ENCODE data around the gene CAMK2B. TPM values are rescaled to one million over a fixed set of nuclear protein-coding genes. Genes with fewer than 3 reads are reported as not detected.
A peak's percentile ranks its signal among the peaks of the same experiment; 100 is the strongest.

CAMK2B gene
- total and polyA plus RNA-seq, 12 donors = 0.25 to 82.3 (median 6.5) TPM; not detected in 2

DNA sequence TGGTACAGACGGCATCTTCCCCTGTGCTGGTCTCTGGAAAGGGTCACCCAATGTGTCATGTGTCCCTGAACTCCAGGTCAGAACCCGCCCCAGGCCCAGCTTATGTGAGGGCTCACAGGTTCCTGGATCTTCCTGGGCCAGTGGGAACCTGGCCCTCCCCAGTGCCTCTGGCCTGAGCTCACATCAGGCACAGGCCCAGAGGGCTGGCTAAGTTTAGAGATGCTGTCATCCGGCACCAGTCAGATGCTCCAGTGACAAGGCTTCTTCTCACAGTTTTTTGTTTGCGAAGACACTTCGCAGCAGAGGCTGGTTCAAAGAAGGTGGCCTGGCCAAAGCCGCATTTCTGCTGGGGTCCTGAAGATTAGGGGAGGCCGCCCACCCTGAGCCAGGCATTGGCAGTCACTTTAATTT lies 11.8 kb downstream of the CAMK2B start:
- WGBS, 4 donors = 91 to 97% (median 93%) methylated on average over 5 to 7 of the region's 7 CpGs
- H3K9me3 ChIP-seq (replicated peaks in 1 of 3) = no peaks in the 10 kb centered on the region
- H3K4me1 ChIP-seq (replicated peaks in 1 of 2) = peaks cover 6 to 13% of the 10 kb centered on the region in 2 donors
- TF ChIP-seq, protein P1, sequence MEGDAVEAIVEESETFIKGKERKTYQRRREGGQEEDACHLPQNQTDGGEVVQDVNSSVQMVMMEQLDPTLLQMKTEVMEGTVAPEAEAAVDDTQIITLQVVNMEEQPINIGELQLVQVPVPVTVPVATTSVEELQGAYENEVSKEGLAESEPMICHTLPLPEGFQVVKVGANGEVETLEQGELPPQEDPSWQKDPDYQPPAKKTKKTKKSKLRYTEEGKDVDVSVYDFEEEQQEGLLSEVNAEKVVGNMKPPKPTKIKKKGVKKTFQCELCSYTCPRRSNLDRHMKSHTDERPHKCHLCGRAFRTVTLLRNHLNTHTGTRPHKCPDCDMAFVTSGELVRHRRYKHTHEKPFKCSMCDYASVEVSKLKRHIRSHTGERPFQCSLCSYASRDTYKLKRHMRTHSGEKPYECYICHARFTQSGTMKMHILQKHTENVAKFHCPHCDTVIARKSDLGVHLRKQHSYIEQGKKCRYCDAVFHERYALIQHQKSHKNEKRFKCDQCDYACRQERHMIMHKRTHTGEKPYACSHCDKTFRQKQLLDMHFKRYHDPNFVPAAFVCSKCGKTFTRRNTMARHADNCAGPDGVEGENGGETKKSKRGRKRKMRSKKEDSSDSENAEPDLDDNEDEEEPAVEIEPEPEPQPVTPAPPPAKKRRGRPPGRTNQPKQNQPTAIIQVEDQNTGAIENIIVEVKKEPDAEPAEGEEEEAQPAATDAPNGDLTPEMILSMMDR (IDR thresholded peaks at IDR 0.05) = no peak
- TF ChIP-seq POLR2A (IDR thresholded peaks at IDR 0.05) = no peak
- H3K27ac ChIP-seq = no peak overlapping the region
- no peaks in the 10 kb centered on the region for H3K27me3 ChIP-seq
- peak in 1 of 7 donors; percentile 46 for DNase-seq
- no peak overlapping the region for H3K4me3 ChIP-seq
- intact Hi-C loops (cut with DNase I) = no loop called here
- no peaks in the 10 kb centered on the region for H3K36me3 ChIP-seq (replicated peaks in 1 of 2)

DNA sequence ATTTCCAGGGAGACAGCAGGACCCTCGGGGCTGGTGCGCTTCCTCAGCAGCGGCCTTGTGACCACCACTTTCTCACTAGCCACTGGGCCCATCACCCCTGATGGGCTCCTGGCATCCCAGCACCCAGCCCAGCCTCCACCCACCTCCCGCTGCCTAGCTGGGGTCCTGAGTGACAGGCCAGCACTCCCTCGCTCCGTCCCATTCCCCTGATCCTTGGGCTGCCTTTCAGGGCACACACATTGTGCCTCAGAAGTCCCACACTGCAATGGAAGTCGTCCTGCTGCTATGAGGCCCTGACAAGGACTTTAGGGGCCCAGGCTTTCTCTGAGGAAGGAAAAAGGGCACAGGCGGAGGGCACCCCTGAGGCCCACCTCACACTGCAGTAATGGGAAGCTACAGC lies 12.4 kb downstream of the CAMK2B start:
- no peak overlapping the region for H3K27ac ChIP-seq
- H3K4me3 ChIP-seq = no peak overlapping the region
- no peaks in the 10 kb centered on the region for H3K36me3 ChIP-seq (replicated peaks in 1 of 2)
- peaks cover 6 to 13% of the 10 kb centered on the region in 2 donors for H3K4me1 ChIP-seq (replicated peaks in 1 of 2)
- no peak for DNase-seq
- WGBS, 4 donors = 92 to 97% (median 93%) methylated on average over 7 to 8 of the region's 8 CpGs
- TF ChIP-seq, protein P1 (IDR thresholded peaks at IDR 0.05) = no peak
- TF ChIP-seq POLR2A (IDR thresholded peaks at IDR 0.05) = no peak
- H3K27me3 ChIP-seq = no peaks in the 10 kb centered on the region
- intact Hi-C loops (cut with DNase I) = no loop called here
- no peaks in the 10 kb centered on the region for H3K9me3 ChIP-seq (replicated peaks in 1 of 3)

DNA sequence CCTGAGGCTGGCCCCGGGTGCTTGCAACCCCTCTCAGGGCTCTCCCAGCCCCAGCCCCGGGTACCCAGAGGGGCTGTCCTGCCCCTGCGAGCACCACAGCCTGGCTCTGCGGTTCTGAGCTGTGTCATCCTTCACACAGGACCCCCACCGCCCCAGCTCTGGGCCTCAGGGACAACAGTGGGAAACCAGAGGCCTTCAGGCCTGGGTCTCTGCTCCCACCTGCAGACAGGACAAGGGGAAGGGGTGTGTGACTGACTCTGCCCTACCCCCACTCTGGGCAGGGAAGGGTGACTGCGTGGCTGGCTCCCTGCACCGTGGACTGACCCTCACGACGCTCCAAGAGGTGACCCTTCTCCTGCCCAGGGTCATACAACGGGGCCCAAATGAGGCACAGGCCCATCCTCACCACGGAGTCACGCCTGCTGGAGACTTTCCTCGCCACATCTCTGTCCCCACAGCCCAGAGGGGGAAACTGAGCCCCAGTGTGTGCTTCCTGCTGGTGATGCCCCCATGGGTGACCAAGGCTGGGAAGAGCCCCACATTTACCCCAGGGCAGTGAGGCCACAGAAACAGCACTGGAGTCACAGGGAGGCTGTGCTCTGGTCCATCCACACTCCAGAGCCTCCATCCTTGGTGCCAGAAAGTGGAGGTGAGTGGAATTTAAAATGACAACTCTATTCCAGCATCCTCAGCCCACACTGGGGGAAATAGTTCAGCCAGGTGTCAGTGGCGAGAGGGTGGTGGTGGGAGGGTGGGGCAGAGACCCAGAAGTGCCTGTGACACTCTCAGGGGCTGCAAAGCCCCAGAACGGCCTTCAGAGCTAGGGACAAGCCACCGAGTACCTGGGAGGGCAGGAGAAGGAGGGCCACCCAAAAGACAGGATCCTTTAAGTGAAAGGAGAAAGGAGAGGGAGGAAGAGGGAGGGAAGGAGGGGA lies 13.6 kb downstream of the CAMK2B start:
- no peak overlapping the region for H3K4me3 ChIP-seq
- intact Hi-C loops (cut with DNase I) = no loop called here
- peak in 1 of 7 donors; percentile 41 for DNase-seq
- H3K27me3 ChIP-seq = no peaks in the 10 kb centered on the region
- TF ChIP-seq POLR2A (IDR thresholded peaks at IDR 0.05) = no peak
- TF ChIP-seq, protein P1 (IDR thresholded peaks at IDR 0.05) = no peak
- H3K27ac ChIP-seq = no peak overlapping the region
- 91 to 93% (median 92%) methylated on average over 9 to 16 of the region's 16 CpGs for WGBS, 4 donors
- no peaks in the 10 kb centered on the region for H3K36me3 ChIP-seq (replicated peaks in 1 of 2)
- peaks cover 6 to 13% of the 10 kb centered on the region in 2 donors for H3K4me1 ChIP-seq (replicated peaks in 1 of 2)
- H3K9me3 ChIP-seq (replicated peaks in 1 of 3) = no peaks in the 10 kb centered on the region

DNA sequence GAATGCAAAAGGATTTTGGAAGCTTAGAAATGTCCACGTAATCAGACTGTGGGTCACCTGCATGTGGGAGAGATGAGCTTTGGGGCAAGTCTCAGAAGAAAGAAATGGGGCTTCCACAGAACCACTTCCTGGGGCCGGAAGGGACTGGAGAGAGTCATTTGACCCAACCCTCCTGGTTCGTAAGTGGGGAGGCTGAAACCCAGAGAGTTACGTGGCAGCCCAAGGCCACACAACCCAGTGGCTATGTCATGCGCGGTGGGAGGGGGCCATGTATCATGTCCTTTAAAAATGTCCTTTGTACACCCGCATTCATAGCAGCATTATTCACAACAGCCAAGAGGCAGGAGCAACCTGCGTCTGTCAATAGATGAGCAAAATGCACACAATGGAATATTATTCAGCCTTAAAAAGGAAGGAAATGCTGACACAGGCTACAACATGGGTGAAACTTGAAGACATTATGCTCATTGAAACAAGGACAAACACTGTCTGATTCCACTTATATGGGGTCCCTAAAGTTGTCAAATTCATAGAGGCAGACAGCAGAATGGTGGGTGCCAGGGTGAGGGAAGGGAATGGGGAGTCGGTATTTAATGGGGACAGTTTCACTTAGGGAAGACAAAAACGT lies 15.1 kb downstream of the CAMK2B start:
- TF ChIP-seq, protein P1 (IDR thresholded peaks at IDR 0.05) = no peak
- TF ChIP-seq POLR2A (IDR thresholded peaks at IDR 0.05) = no peak
- no peaks in the 10 kb centered on the region for H3K9me3 ChIP-seq (replicated peaks in 1 of 3)
- DNase-seq = peak in 6 of 7 donors; percentile 74 to 82 (median 78)
- intact Hi-C loops (cut with DNase I) = no loop called here
- H3K36me3 ChIP-seq (replicated peaks in 1 of 2) = no peaks in the 10 kb centered on the region
- peak overlapping the region in 2 of 4 donors; percentile 38 to 62 for H3K4me3 ChIP-seq
- H3K27me3 ChIP-seq = no peaks in the 10 kb centered on the region
- peak overlapping the region in 3 of 5 donors; percentile 60 to 84 (median 71) for H3K27ac ChIP-seq
- 47 to 53% (median 51%) methylated on average over 10 of the region's 10 CpGs for WGBS, 4 donors
- peaks cover 6 to 13% of the 10 kb centered on the region in 2 donors for H3K4me1 ChIP-seq (replicated peaks in 1 of 2)
